GM20431 (cell line): ENCODE measurements around the gene WDR55.
"Not testable (repeated sequence)": the region's sequence is repeated elsewhere in the genome, so short reads cannot be mapped to it uniquely, and the experiment has no call there.

Experiments used
- in situ Hi-C: fragments of 300-500 bp; cut with MseI, MboI; formaldehyde crosslinking; loops from one replicate; pipeline ENCODE4 v1.15.0; 2020; ENCODE audit warnings: low sequenced_read_pairs; ENCODE audit not compliant: unreplicated experiment

The WDR55 gene

GRCh38 chr5:140641716-140642115, 23.0 kb upstream of the WDR55 start:
- in situ Hi-C loops: loop anchor here (25.0 kb wide), 1 partner anchor 279 kb away; the partner anchor contains the start of gene SLC4A9

DNA sequence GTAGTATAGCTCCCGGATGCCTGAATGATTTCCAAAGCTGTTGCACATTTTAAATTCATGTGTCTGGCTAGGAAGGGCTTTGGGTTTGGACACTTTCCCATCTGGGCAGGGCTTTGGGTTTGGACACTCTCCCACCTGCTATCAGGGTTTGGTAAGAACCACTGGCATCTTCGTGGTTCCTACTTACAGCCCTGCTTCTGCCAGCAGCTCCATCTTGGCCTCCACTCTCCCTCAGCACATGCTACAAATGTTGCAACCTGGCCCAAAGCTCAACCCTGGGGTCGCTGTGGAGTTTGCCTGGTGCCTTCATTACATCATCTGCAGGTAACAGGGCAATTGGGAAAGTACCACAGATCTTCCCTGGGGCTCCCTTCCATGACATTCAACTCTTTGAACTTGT, 22.0 kb upstream of the WDR55 start:
- in situ Hi-C loops: loop anchor here (25.0 kb wide), 1 partner anchor 280 kb away; the partner anchor contains the start of gene SLC4A9

DNA sequence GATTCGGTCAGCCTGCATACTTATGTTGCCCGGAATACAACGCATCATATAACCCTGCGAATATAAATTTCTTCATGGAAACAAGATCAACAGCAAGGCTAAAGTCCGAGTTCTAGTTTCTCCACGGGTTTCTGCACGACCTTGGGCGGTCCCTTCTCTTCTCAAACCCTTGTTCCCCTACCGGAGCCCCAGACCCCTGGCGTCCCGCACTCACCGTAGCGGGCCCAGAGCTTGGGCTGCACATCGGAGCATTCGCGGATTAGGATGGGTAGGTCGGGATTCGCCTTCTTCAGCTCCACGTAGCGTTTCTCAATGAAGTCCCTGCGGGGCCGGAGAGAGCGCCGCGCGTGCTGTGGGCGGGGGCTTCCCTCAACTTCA, 17.7 kb upstream of the WDR55 start:
- in situ Hi-C loops: loop anchor here (25.0 kb wide), 1 partner anchor 285 kb away; the partner anchor contains the start of gene SLC4A9

GRCh38 chr5:140658870-140659269, 5.8 kb upstream of the WDR55 start:
- in situ Hi-C loops: no loop called here

- in situ Hi-C loops: not testable (repeated sequence)
Measured at GRCh38 chr5:140660371-140660770, 4.3 kb upstream of the WDR55 start.

DNA sequence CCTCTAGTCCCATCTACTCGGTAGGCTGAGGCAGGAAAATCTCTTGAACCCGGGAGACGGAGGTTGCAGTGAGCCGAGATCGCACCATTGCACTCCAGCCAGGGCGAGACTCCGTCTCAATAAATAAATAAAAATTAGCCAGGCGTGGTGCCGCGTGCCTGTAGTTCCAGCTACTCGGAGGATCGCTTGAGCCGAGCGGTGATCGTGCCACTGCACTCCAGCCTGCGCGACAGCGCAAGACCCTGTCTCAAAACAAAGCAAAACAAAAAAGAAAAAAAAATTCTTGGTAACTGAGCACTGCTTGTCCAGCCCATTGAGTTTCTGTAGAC, 710 bp upstream of the WDR55 start:
- in situ Hi-C loops: no loop called here

- in situ Hi-C loops: not testable (repeated sequence)
Measured at GRCh38 chr5:140671035-140671434, 6.3 kb downstream of the WDR55 start.

DNA sequence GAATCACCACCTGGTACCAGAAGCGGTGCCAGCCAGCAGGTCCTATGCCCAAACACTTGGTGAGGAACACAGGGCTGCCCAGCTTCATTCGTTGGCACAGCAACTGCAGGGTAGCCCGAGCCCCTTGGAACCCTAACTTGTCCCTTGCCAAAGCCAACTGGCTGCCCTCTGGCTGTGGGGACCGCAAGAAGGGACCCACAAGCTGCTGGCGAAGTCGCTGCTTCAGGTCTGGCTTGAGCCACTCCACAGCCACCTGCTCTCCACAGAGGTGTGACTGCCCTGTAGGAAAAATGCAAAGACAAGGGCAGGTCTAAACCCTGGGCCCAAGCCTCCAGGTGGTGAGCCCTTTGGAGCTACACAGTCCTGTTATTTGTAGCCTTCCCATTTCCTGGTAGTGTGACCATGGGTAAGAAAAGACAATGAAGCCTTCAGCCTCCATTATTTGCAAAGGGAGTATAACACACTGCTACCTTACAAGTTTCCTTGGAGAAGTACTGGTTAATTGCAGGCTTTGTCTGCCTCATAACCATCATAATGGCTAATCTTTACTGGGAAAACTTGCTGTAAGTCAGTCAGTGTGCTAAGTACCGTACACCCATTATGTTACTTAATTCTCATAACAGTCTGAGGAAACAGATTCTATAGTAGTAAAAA, 6.9 kb downstream of the WDR55 start:
- in situ Hi-C loops: no loop called here

DNA sequence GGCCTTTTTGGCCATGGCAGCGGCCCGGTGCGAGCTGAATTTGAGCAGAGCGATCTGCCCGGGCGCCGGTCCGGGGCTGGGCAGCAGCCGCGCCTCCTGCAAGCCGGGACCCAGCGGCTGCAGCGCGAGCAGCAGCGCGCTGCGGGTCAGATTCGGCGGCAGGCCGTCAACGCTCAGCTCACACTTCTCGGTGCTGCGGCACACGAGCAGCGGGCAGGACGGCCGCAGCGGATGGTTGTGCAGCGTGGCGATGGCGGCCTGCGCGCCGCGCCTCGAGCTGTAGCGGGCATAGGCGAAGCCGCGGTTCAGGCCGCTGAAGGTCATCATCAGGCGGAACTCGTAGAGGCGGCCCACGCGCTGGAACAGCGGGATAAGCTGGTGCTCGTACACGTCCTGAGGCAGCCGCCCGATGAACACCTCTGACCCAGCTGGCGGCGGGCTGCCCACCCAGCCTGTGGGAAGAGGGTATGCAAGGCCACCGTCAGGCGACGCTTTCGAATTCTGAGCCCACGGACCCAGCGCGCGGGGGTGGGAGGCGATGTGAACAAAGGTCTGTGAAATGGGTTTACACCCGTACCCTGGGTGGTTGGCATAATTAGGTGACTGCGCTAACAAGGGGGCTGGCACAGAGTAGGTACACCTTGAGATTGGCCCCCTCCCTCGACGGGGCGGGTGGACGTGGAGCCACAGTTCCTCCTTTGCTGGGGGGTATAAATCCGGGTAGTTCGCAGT, 7.9 kb downstream of the WDR55 start:
- in situ Hi-C loops: no loop called here

DNA sequence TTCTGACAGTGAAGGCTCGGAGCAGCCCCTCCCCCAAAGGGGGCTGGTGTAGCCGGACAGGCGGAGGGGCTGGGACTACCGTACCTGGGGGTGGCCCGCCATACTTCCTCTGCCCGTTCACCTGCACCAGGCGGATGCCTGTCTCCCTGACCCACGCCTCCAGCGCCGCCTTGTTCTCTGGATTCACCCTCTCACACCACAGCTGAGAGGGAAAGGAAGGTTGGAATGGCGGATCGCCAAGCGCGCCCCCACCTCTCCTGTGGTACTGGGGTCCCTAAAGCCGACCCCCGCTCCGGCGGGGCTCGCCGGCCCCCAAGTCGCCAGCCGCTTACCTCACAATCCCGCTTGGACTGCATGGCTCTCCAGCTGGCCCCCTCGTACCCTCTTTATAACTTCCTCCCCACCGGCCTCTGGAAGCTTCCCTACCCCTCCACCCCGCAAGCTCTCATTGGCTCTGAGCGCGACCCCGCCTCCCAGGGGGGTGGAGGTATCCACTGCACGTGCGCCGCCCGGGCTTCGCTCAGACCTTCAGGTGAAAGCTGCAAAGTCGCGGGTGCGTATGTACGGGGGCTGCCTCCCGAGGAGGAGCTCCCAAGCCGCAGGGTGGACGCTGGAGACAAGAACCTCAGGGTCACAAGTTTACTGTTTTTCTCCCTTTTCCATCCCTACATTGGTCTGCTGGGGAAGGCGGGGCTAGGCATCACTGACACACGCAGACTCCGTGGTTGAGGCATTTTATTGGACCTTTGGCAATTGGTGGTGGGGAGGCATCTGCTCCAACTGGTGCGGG, 8.7 kb downstream of the WDR55 start, which contains the start of gene DND1:
DND1 (minus strand) TSS at position 390 of the 790 bp plus-strand sequence; CDS start at position 356, 34 bp downstream.
- in situ Hi-C loops: no loop called here

GRCh38 chr5:140674211-140674610, 9.5 kb downstream of the WDR55 start:
- in situ Hi-C loops: no loop called here

GRCh38 chr5:140674629-140675028, 9.9 kb downstream of the WDR55 start:
- in situ Hi-C loops: no loop called here

- in situ Hi-C loops: no loop called here
Measured at GRCh38 chr5:140677947-140678346, 13.2 kb downstream of the WDR55 start.

GRCh38 chr5:140678993-140679392, 14.3 kb downstream of the WDR55 start:
- in situ Hi-C loops: no loop called here

DNA sequence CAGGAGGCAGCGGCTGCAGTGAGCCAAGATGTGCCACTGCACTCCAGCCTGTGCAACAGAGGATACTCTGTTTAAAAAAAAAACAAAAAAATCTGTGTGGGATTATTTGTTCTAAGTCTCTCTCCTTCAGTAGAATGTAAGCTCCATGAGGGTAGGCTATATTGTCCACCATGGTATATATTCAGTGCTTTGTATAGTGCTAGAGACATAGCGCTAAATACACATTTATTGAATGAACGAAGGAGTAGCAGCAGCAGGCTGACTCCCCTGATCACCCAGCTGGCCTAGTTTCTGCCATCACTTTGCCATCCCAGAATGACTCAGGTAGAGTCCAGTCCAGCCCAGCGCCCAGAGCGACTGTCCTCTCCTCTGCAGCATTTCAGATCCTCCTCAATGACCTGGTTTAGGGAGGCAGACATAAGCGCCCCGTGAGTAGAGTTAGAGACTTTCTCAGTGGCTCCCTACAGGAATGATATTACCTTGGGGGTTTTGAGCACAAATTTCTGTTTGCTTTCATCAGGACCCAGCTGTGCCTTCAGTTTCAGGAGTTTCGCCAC, 25.8 kb downstream of the WDR55 start:
- in situ Hi-C loops: no loop called here

- in situ Hi-C loops: no loop called here
Measured at GRCh38 chr5:140690941-140691924, 26.5 kb downstream of the WDR55 start, which contains the start of the genes HARS1 and HARS2. Gene HARS1, minus strand, starts transcription at chr5:140691370. Its CDS starts 66 bp downstream, at chr5:140691304. Gene HARS2, plus strand, starts transcription at chr5:140691455. Its CDS starts 194 bp downstream, at chr5:140691649.

- in situ Hi-C loops: no loop called here
Measured at GRCh38 chr5:140694276-140694675, 29.6 kb downstream of the WDR55 start.

GRCh38 chr5:140696891-140697492, 32.3 kb downstream of the WDR55 start:
- in situ Hi-C loops: no loop called here
